Body of pancreas (tissue), 4 donors: ENCODE results near the gene CXCR4. TPM values are rescaled to one million over a fixed set of nuclear protein-coding genes. Genes with fewer than 3 reads are reported as not detected.

Experiments used
- ATAC-seq: fragments of 150-250 bp; one replicate; pipeline ENCODE4 v1.9.1; 2016
- DNase-seq, 4 donors: peaks; one replicate each; pipeline ENCODE4 v3.0.0-alpha.2; 2019
- H3K27ac ChIP-seq, 4 donors: fragments of 200-600 bp; sonication (generic); 1 replicate in 3 of 4; 2 replicates in 1 of 4; pipeline versions ENCODE4 v1.5.1 to v1.6.1; 2016 to 2019; ENCODE audit warnings: mild to moderate bottlenecking in 1 of 4, mixed read lengths in 1 of 4, moderate library complexity in 1 of 4
- H3K27me3 ChIP-seq, 2 donors: fragments of 200-600 bp; sonication (generic); one replicate each; pipeline ENCODE4 v1.6.0; 2016; ENCODE audit warnings: mild to moderate bottlenecking in 1 of 2
- H3K36me3 ChIP-seq, 2 donors: fragments of 200-600 bp; sonication (generic); replicated peaks in 1 of 2; 2 replicates each; pipeline ENCODE4 v1.5.1; 2016; ENCODE audit warnings: low read depth in 2 of 2; ENCODE audit not compliant: insufficient read depth in 1 of 2
- H3K4me1 ChIP-seq: fragments of 200-600 bp; sonication (generic); one replicate; pipeline ENCODE4 v1.6.0; 2016
- H3K4me3 ChIP-seq, 2 donors: fragments of 200-600 bp; sonication (generic); 1 replicate in 1 of 2; 2 replicates in 1 of 2; pipeline ENCODE4 v1.5.1; 2016 to 2019
- H3K9me3 ChIP-seq, 3 donors: fragments of 200-600 bp; sonication (generic); 1 replicate in 2 of 3; 2 replicates in 1 of 3; pipeline ENCODE4 v1.5.1; 2016
- CTCF ChIP-seq, 7 experiments: fragments of 450-650 bp in 4 of 7; fragments of 200-600 bp in 3 of 7; sonication (generic) in 3 of 7; IDR thresholded peaks; one replicate each; pipeline ENCODE4 v1.5.1; 2016 to 2019; ENCODE audit warnings: antibody characterized with exemption in 7 of 7
- POLR2A ChIP-seq, 3 donors: fragments of 450-650 bp; IDR thresholded peaks; one replicate each; pipeline ENCODE4 v1.6.1; 2016; ENCODE audit warnings: antibody characterized with exemption in 3 of 3, mild to moderate bottlenecking in 2 of 3
- WGBS, 2 donors: methylation state at CpG; one replicate each; pipeline ENCODE4 v1.1.5; 2017; 5-methylcytosine and 5-hydroxymethylcytosine counted together
- intact Hi-C: fragments of 100-400 bp; cut with DNase I; formaldehyde crosslinking; loops from one replicate; pipeline ENCODE4 v1.15.1; 2023
- total RNA-seq, 2 donors: library from RNA; depleted of rRNA; stranded (reverse); fragments of >200 nt; gene quantifications; one replicate each; pipeline ENCODE4 v1.1.0, GENCODE V29; 2016

The CXCR4 gene
- total RNA-seq, 2 donors from 2014 or later = 0.33 to 10.6 TPM

GRCh38 chr2:136154384-136154783 is 36.4 kb upstream of the CXCR4 start:
- no peak for ATAC-seq
- intact Hi-C loops = no loop called here
- WGBS, 2 donors = 74 to 78% methylated on average over 4 of the region's 4 CpGs

GRCh38 chr2:136151021-136151971 is 33.3 kb upstream of the CXCR4 start:
- Histone ChIP-seq H3K27me3 (no peaks in the 10 kb centered on the region), H3K4me1 (no peaks in the 10 kb centered on the region), H3K4me3 (no peak overlapping the region), H3K27ac (no peak overlapping the region), H3K9me3 (no peaks in the 10 kb centered on the region), H3K36me3 (no peaks in the 10 kb centered on the region)
- DNase-seq (no peak), ATAC-seq (no peak)
- WGBS, 2 donors = 59 to 72% methylated on average over 7 of the region's 7 CpGs
- TF ChIP-seq POLR2A (IDR thresholded peaks at IDR 0.05) (no peak), CTCF (IDR thresholded peaks at IDR 0.05) (no peak)
- intact Hi-C loops = no loop called here

More at GRCh38 chr2:136154384-136154783, 36.4 kb upstream of the CXCR4 start:
- H3K9me3 ChIP-seq = no peaks in the 10 kb centered on the region
- no peak for DNase-seq
- H3K27ac ChIP-seq = no peak overlapping the region
- H3K27me3 ChIP-seq = no peaks in the 10 kb centered on the region
- H3K4me3 ChIP-seq = no peak overlapping the region
- H3K4me1 ChIP-seq = no peaks in the 10 kb centered on the region
- no peak for TF ChIP-seq POLR2A (IDR thresholded peaks at IDR 0.05)
- no peak for TF ChIP-seq CTCF (IDR thresholded peaks at IDR 0.05)
- no peaks in the 10 kb centered on the region for H3K36me3 ChIP-seq

- DNase-seq = no peak
- intact Hi-C loops = no loop called here
- no peak overlapping the region for H3K27ac ChIP-seq
- no peaks in the 10 kb centered on the region for H3K36me3 ChIP-seq
- no peaks in the 10 kb centered on the region for H3K9me3 ChIP-seq
- WGBS, 2 donors = 0 to 44% methylated on average over 1 of the region's 1 CpG
- no peaks in the 10 kb centered on the region for H3K27me3 ChIP-seq
- H3K4me1 ChIP-seq = no peaks in the 10 kb centered on the region
- TF ChIP-seq CTCF (IDR thresholded peaks at IDR 0.05) = no peak
- TF ChIP-seq POLR2A (IDR thresholded peaks at IDR 0.05) = no peak
- no peak for ATAC-seq
- H3K4me3 ChIP-seq = no peak overlapping the region
Measured at GRCh38 chr2:136149011-136149410, 31.1 kb upstream of the CXCR4 start.

GRCh38 chr2:136146564-136146963 is 28.6 kb upstream of the CXCR4 start:
- intact Hi-C loops = no loop called here
- ATAC-seq (no peak), DNase-seq (no peak)
- Histone ChIP-seq H3K4me1 (no peaks in the 10 kb centered on the region), H3K4me3 (no peak overlapping the region), H3K27ac (no peak overlapping the region), H3K9me3 (no peaks in the 10 kb centered on the region), H3K27me3 (no peaks in the 10 kb centered on the region), H3K36me3 (no peaks in the 10 kb centered on the region)
- TF ChIP-seq POLR2A (IDR thresholded peaks at IDR 0.05) (no peak), CTCF (IDR thresholded peaks at IDR 0.05) (no peak)
